ENCODE data around the gene ZNF365. TPM values are rescaled to one million over a fixed set of nuclear protein-coding genes. Genes with fewer than 3 reads are reported as not detected.
"Not testable (repeated sequence)": the region's sequence is repeated elsewhere in the genome, so short reads cannot be mapped to it uniquely, and the experiment has no call there.

The ZNF365 gene
- total RNA-seq, 1 experiment from 2014 or later: 22.8 TPM

GRCh38 chr10:62399211-62399610 lies 25.0 kb downstream of the ZNF365 start:
- in situ Hi-C loops (cut with HindIII; ENCODE audit: low pct_unique_long_range_greater_than_20kb, low sequenced_read_pairs): loop anchor here (25.0 kb wide), 1 partner anchor 137 kb away; the partner anchor contains the start of gene RTKN2
- intact Hi-C loops (cut with micrococcal nuclease; ENCODE audit: unreplicated experiment): no loop called here
- CTCF ChIA-PET: no interaction called here
- H3K4me3 ChIP-seq (ENCODE audit: low read depth in 2 of 2, low read length in 2 of 2): no peak overlapping the region
- no peak for TF ChIP-seq REST (IDR thresholded peaks at IDR 0.05; ENCODE audit: insufficient read depth in 1 of 2, low read depth in 2 of 2, low read length in 1 of 2)
- TF ChIP-seq POLR2AphosphoS5 (IDR thresholded peaks at IDR 0.05; ENCODE audit: low read depth, low read length): no peak
- no peak for TF ChIP-seq CTCF (IDR thresholded peaks at IDR 0.05)
- no peak for TF ChIP-seq SIN3A (IDR thresholded peaks at IDR 0.05; ENCODE audit: borderline replicate concordance, insufficient read depth, low read depth, low read length)
- no peak for TF ChIP-seq TCF7L2 (IDR thresholded peaks at IDR 0.05; ENCODE audit: low read depth, low read length)
- peaks cover 5% of the 10 kb centered on the region; the same call in 1 of the 2 replicates for H3K36me3 ChIP-seq (ENCODE audit: control insufficient read depth, insufficient read depth, low read length)
- DNase-seq (ENCODE audit: low read depth, low spot score) (no peak), ATAC-seq (no peak)
- no TSS peak for BruUV-seq (replicated peaks)
- POLR2A ChIA-PET: no interaction called here
- H3K4me1 ChIP-seq (ENCODE audit: control insufficient read depth, insufficient read depth, low read length): no peaks in the 10 kb centered on the region
- H3K27me3 ChIP-seq (ENCODE audit: control insufficient read depth, insufficient read depth, low read length): no peaks in the 10 kb centered on the region
- H3K9me3 ChIP-seq (ENCODE audit: control insufficient read depth, insufficient read depth, low read depth, low read length): no peaks in the 10 kb centered on the region
- no peak overlapping the region for H3K27ac ChIP-seq (ENCODE audit: low read length)

- BruUV-seq (replicated peaks): no TSS peak
- H3K27ac ChIP-seq (ENCODE audit: low read length): no peak overlapping the region
- no peaks in the 10 kb centered on the region for H3K27me3 ChIP-seq (ENCODE audit: control insufficient read depth, insufficient read depth, low read length)
- DNase-seq (ENCODE audit: low read depth, low spot score) (no peak), ATAC-seq (no peak)
- no peaks in the 10 kb centered on the region for H3K4me1 ChIP-seq (ENCODE audit: control insufficient read depth, insufficient read depth, low read length)
- no peak for TF ChIP-seq SIN3A (IDR thresholded peaks at IDR 0.05; ENCODE audit: borderline replicate concordance, insufficient read depth, low read depth, low read length)
- no peak overlapping the region for H3K4me3 ChIP-seq (ENCODE audit: low read depth in 2 of 2, low read length in 2 of 2)
- no peaks in the 10 kb centered on the region; the same call in 1 of the 2 replicates for H3K9me3 ChIP-seq (ENCODE audit: control insufficient read depth, insufficient read depth, low read depth, low read length)
- ChIA-PET CTCF (no interaction called here), POLR2A (interaction anchor here (0.6 kb wide), 1 partner anchor 1464 kb away, joined by 3 read pairs; no protein-coding TSS in a partner anchor)
- intact Hi-C loops (cut with micrococcal nuclease; ENCODE audit: unreplicated experiment): no loop called here
- in situ Hi-C loops (cut with HindIII; ENCODE audit: low pct_unique_long_range_greater_than_20kb, low sequenced_read_pairs): no loop called here
- H3K36me3 ChIP-seq (ENCODE audit: control insufficient read depth, insufficient read depth, low read length): peaks cover 5% of the 10 kb centered on the region; the same call in 1 of the 2 replicates
Observed at GRCh38 chr10:62402508-62402907, 28.3 kb downstream of the ZNF365 start.

GRCh38 chr10:62410528-62410927 lies 36.4 kb downstream of the ZNF365 start:
- intact Hi-C loops (cut with micrococcal nuclease; ENCODE audit: unreplicated experiment); H3K27me3 ChIP-seq (ENCODE audit: control insufficient read depth, insufficient read depth, low read length); POLR2A ChIA-PET; CTCF ChIA-PET; H3K4me3 ChIP-seq (ENCODE audit: low read depth in 2 of 2, low read length in 2 of 2); in situ Hi-C loops (cut with HindIII; ENCODE audit: low pct_unique_long_range_greater_than_20kb, low sequenced_read_pairs); BruUV-seq (replicated peaks); ATAC-seq; H3K36me3 ChIP-seq (ENCODE audit: control insufficient read depth, insufficient read depth, low read length); H3K4me1 ChIP-seq (ENCODE audit: control insufficient read depth, insufficient read depth, low read length); DNase-seq (ENCODE audit: low read depth, low spot score); H3K9me3 ChIP-seq (ENCODE audit: control insufficient read depth, insufficient read depth, low read depth, low read length); H3K27ac ChIP-seq (ENCODE audit: low read length): not testable (repeated sequence)

- in situ Hi-C loops (cut with HindIII; ENCODE audit: low pct_unique_long_range_greater_than_20kb, low sequenced_read_pairs); BruUV-seq (replicated peaks); H3K4me1 ChIP-seq (ENCODE audit: control insufficient read depth, insufficient read depth, low read length); H3K27me3 ChIP-seq (ENCODE audit: control insufficient read depth, insufficient read depth, low read length); CTCF ChIA-PET; intact Hi-C loops (cut with micrococcal nuclease; ENCODE audit: unreplicated experiment); ATAC-seq; POLR2A ChIA-PET; DNase-seq (ENCODE audit: low read depth, low spot score); H3K27ac ChIP-seq (ENCODE audit: low read length); H3K36me3 ChIP-seq (ENCODE audit: control insufficient read depth, insufficient read depth, low read length); H3K9me3 ChIP-seq (ENCODE audit: control insufficient read depth, insufficient read depth, low read depth, low read length); H3K4me3 ChIP-seq (ENCODE audit: low read depth in 2 of 2, low read length in 2 of 2): not testable (repeated sequence)
Observed at GRCh38 chr10:62410934-62411333, 36.8 kb downstream of the ZNF365 start.

All from Panc1 (cell line).